ENCODE data around the gene CRK.
"Not testable (repeated sequence)": the region's sequence is repeated elsewhere in the genome, so short reads cannot be mapped to it uniquely, and the experiment has no call there.

- not testable (repeated sequence) for TF ChIP-seq CTCF (conservative IDR thresholded peaks at IDR 0.05; ENCODE audit: low read depth, low read length); POLR2A (IDR thresholded peaks at IDR 0.05; ENCODE audit: low read depth, low read length); RCOR1 (IDR thresholded peaks at IDR 0.05; ENCODE audit: insufficient replicate concordance, low read length); MXI1 (IDR thresholded peaks at IDR 0.05; ENCODE audit: borderline replicate concordance, low read depth, low read length); MAFK (IDR thresholded peaks at IDR 0.05; ENCODE audit: low read depth, low read length); USF2 (IDR thresholded peaks at IDR 0.05; ENCODE audit: low read depth, low read length); MAZ (IDR thresholded peaks at IDR 0.05; ENCODE audit: borderline replicate concordance, low read depth, low read length); SMC3 (IDR thresholded peaks at IDR 0.05; ENCODE audit: low read depth, low read length)
Measured at GRCh38 chr17:1453694-1454093, 2.3 kb downstream of the CRK start.
